ENCODE data around the gene AGPAT2. TPM values are rescaled to one million over a fixed set of nuclear protein-coding genes. Genes with fewer than 3 reads are reported as not detected.

The AGPAT2 gene
- total RNA-seq, 1 donor from 2014 or later = 72.9 TPM

- H3K4me3 ChIP-seq (ENCODE audit: low read depth, low read length) = no peak overlapping the region
- no peak for TF ChIP-seq CTCF (IDR thresholded peaks at IDR 0.05; ENCODE audit: insufficient read depth, low read length, poor library complexity, severe bottlenecking)
- peaks cover 14% of the 10 kb centered on the region for H3K27me3 ChIP-seq (ENCODE audit: control insufficient read depth, insufficient read depth, low read length)
- H3K36me3 ChIP-seq (ENCODE audit: control insufficient read depth, insufficient read depth, low read length) = no peaks in the 10 kb centered on the region
- DNase-seq (ENCODE audit: low read depth) = no peak
Measured at GRCh38 chr9:136700959-136701667, 13.9 kb upstream of the AGPAT2 start.

GRCh38 chr9:136700304-136700703 is 13.0 kb upstream of the AGPAT2 start:
- no peak overlapping the region for H3K4me3 ChIP-seq (ENCODE audit: low read depth, low read length)
- no peak for DNase-seq (ENCODE audit: low read depth)
- no peak for TF ChIP-seq CTCF (IDR thresholded peaks at IDR 0.05; ENCODE audit: insufficient read depth, low read length, poor library complexity, severe bottlenecking)
- H3K27me3 ChIP-seq (ENCODE audit: control insufficient read depth, insufficient read depth, low read length) = peaks cover 14% of the 10 kb centered on the region
- no peaks in the 10 kb centered on the region for H3K36me3 ChIP-seq (ENCODE audit: control insufficient read depth, insufficient read depth, low read length)

GRCh38 chr9:136698635-136699246 is 11.5 kb upstream of the AGPAT2 start:
- no peak overlapping the region for H3K4me3 ChIP-seq (ENCODE audit: low read depth, low read length)
- H3K36me3 ChIP-seq (ENCODE audit: control insufficient read depth, insufficient read depth, low read length) = no peaks in the 10 kb centered on the region
- no peak for TF ChIP-seq CTCF (IDR thresholded peaks at IDR 0.05; ENCODE audit: insufficient read depth, low read length, poor library complexity, severe bottlenecking)
- H3K27me3 ChIP-seq (ENCODE audit: control insufficient read depth, insufficient read depth, low read length) = peaks cover 14% of the 10 kb centered on the region
- DNase-seq (ENCODE audit: low read depth) = no peak

GRCh38 chr9:136697821-136698526 is 10.7 kb upstream of the AGPAT2 start:
- H3K4me3 ChIP-seq (ENCODE audit: low read depth, low read length) = no peak overlapping the region
- no peak for DNase-seq (ENCODE audit: low read depth)
- H3K36me3 ChIP-seq (ENCODE audit: control insufficient read depth, insufficient read depth, low read length) = no peaks in the 10 kb centered on the region
- H3K27me3 ChIP-seq (ENCODE audit: control insufficient read depth, insufficient read depth, low read length) = peaks cover 14% of the 10 kb centered on the region
- no peak for TF ChIP-seq CTCF (IDR thresholded peaks at IDR 0.05; ENCODE audit: insufficient read depth, low read length, poor library complexity, severe bottlenecking)

GRCh38 chr9:136697146-136697820 is 10.0 kb upstream of the AGPAT2 start:
- no peak for TF ChIP-seq CTCF (IDR thresholded peaks at IDR 0.05; ENCODE audit: insufficient read depth, low read length, poor library complexity, severe bottlenecking)
- no peaks in the 10 kb centered on the region for H3K36me3 ChIP-seq (ENCODE audit: control insufficient read depth, insufficient read depth, low read length)
- no peak for DNase-seq (ENCODE audit: low read depth)
- H3K4me3 ChIP-seq (ENCODE audit: low read depth, low read length) = no peak overlapping the region
- H3K27me3 ChIP-seq (ENCODE audit: control insufficient read depth, insufficient read depth, low read length) = peaks cover 14% of the 10 kb centered on the region
